Lung (tissue), 13 donors: Measurements from ENCODE around the gene C2orf15. TPM values are rescaled to one million over a fixed set of nuclear protein-coding genes. Genes with fewer than 3 reads are reported as not detected.

Experiments
- ATAC-seq: fragments of 200-7000 bp; cut with Tn5 transposase; one replicate; pipeline ENCODE4 v1.9.1; 2020; ENCODE audit warnings: moderate number of reproducible peaks; ENCODE audit not compliant: insufficient read depth, low FRiP score
- DNase-seq, 3 donors: peaks; one replicate each; pipeline ENCODE4 v3.0.0-alpha.2; 2013 to 2017
- H3K27ac ChIP-seq, 2 donors: one replicate each; pipeline ENCODE4 v1.5.1; 2013; ENCODE audit warnings: mild to moderate bottlenecking in 2 of 2, moderate library complexity in 2 of 2, control low read depth in 1 of 2, inconsistent platforms in 1 of 2, low read depth in 1 of 2, low read length in 1 of 2
- H3K27me3 ChIP-seq, 3 donors: one replicate each; pipeline ENCODE4 v1.5.1; 2013; ENCODE audit warnings: low read length in 2 of 3; ENCODE audit not compliant: control insufficient read depth in 3 of 3, insufficient read depth in 3 of 3
- H3K36me3 ChIP-seq, 4 donors: one replicate each; pipeline ENCODE4 v1.5.1; 2013; ENCODE audit warnings: low read length in 4 of 4, mild to moderate bottlenecking in 1 of 4, moderate library complexity in 1 of 4; ENCODE audit not compliant: control insufficient read depth in 4 of 4, insufficient read depth in 4 of 4
- H3K4me1 ChIP-seq, 5 donors: one replicate each; pipeline ENCODE4 v1.5.1; 2013; ENCODE audit warnings: low read length in 5 of 5, mild to moderate bottlenecking in 2 of 5, moderate library complexity in 1 of 5; ENCODE audit not compliant: control insufficient read depth in 5 of 5, insufficient read depth in 5 of 5
- H3K4me3 ChIP-seq: one replicate; pipeline ENCODE4 v1.5.1; 2013; ENCODE audit warnings: mild to moderate bottlenecking, control low read depth, moderate library complexity
- H3K9ac ChIP-seq, 2 donors: one replicate each; pipeline ENCODE4 v1.5.1; 2013; ENCODE audit warnings: low read length in 2 of 2, control low read depth in 1 of 2; ENCODE audit not compliant: insufficient read depth in 1 of 2
- H3K9me3 ChIP-seq, 4 donors: one replicate each; pipeline ENCODE4 v1.5.1; 2013; ENCODE audit warnings: low read length in 3 of 4, mild to moderate bottlenecking in 1 of 4, moderate library complexity in 1 of 4; ENCODE audit not compliant: control insufficient read depth in 4 of 4, insufficient read depth in 3 of 4
- WGBS, 2 donors: extraction: QIAGEN DNeasy Blood & Tissue Kit; methylation state at CpG; one replicate each; pipeline ENCODE4 v1.1.7; 2013; 5-methylcytosine and 5-hydroxymethylcytosine counted together
- polyA plus RNA-seq, 2 donors: library from polyadenylated mRNA; stranded (reverse); fragments of 200-250 nt; gene quantifications; one replicate each; pipeline ENCODE4 v1.2.1, GENCODE V29; 2013
- small RNA-seq: library from RNA; depleted of rRNA; stranded (forward); fragments of <200 nt; gene quantifications from one replicate; pipeline ENCODE3, GENCODE V24; 2014; ENCODE audit warnings: low replicate concordance
- total RNA-seq, 2 donors: library from RNA; depleted of rRNA in 1 of 2; stranded (reverse); fragments of >200 nt in 1 of 2; gene quantifications; one replicate each; pipeline ENCODE4 v1.2.1, GENCODE V29; 2014 to 2021
- TF ChIP-seq, protein P1 (sequence below): IDR thresholded peaks from 2 replicates; pipeline ENCODE4 v1.5.1; 2012; ENCODE audit warnings: mild to moderate bottlenecking; ENCODE audit errors: control extremely low read depth, extremely low read depth
- donor health status: control.
- donor health status: control.
- donor health status: Bipolar disorder and iron deficiency.
- donor health status: healthy.
- donor health status: DM: yes; HTN: yes; CAD: no.

C2orf15 gene
- total and polyA plus RNA-seq, 4 donors: 2.2 to 4.8 (median 3.2) TPM

DNA sequence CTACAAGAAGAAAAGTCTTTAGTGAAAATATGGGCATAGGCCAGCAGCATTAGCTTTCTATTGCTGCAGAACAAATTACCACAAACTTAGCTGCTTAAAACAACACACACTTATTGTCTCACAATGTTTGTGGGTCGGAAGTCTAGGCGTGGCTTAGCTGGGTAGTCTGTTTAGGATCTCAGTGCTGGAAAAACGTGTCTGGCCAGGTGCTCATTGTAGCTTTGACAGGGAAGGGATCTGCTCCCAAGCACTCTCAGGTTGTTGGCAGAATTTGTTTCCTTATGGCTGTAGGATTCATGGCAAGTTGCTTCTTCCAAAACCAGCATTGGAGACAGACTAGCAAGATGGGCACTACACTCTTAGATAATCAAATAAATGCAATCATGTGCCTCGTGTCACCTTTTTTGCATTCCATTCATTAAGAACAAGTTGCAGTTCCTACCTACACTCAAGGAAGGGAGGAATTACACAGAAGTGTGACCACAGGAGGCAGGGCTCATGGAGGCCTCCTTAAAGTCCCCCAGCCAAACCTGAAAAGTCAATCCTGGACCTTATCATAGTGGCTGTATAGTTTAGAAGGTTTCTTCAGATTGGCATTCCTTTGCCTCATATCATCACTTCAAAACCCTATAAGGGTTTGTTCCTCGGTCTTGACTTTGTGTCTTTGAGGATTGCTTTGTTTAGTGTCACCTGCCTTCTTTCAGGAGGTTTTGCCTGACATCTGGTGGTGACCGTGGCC lies 56.8 kb downstream of the C2orf15 start:
- H3K36me3 ChIP-seq: peaks cover 5 to 19% (median 11%) of the 10 kb centered on the region in 4 donors
- H3K27me3 ChIP-seq: no peaks in the 10 kb centered on the region
- H3K4me3 ChIP-seq: no peak overlapping the region
- DNase-seq (peak in 1 of 3 donors; percentile 16), ATAC-seq (no peak)
- 73 to 88% methylated on average over 6 of the region's 6 CpGs for WGBS, 2 donors
- peaks cover 0 to 1% (median 0%) of the 10 kb centered on the region in 5 donors for H3K4me1 ChIP-seq
- TF ChIP-seq, protein P1, sequence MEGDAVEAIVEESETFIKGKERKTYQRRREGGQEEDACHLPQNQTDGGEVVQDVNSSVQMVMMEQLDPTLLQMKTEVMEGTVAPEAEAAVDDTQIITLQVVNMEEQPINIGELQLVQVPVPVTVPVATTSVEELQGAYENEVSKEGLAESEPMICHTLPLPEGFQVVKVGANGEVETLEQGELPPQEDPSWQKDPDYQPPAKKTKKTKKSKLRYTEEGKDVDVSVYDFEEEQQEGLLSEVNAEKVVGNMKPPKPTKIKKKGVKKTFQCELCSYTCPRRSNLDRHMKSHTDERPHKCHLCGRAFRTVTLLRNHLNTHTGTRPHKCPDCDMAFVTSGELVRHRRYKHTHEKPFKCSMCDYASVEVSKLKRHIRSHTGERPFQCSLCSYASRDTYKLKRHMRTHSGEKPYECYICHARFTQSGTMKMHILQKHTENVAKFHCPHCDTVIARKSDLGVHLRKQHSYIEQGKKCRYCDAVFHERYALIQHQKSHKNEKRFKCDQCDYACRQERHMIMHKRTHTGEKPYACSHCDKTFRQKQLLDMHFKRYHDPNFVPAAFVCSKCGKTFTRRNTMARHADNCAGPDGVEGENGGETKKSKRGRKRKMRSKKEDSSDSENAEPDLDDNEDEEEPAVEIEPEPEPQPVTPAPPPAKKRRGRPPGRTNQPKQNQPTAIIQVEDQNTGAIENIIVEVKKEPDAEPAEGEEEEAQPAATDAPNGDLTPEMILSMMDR: no peak
- H3K27ac ChIP-seq: peak overlapping the region in 1 of 2 donors; percentile 59
- no peaks in the 10 kb centered on the region for H3K9me3 ChIP-seq
- H3K9ac ChIP-seq: no peak overlapping the region

DNA sequence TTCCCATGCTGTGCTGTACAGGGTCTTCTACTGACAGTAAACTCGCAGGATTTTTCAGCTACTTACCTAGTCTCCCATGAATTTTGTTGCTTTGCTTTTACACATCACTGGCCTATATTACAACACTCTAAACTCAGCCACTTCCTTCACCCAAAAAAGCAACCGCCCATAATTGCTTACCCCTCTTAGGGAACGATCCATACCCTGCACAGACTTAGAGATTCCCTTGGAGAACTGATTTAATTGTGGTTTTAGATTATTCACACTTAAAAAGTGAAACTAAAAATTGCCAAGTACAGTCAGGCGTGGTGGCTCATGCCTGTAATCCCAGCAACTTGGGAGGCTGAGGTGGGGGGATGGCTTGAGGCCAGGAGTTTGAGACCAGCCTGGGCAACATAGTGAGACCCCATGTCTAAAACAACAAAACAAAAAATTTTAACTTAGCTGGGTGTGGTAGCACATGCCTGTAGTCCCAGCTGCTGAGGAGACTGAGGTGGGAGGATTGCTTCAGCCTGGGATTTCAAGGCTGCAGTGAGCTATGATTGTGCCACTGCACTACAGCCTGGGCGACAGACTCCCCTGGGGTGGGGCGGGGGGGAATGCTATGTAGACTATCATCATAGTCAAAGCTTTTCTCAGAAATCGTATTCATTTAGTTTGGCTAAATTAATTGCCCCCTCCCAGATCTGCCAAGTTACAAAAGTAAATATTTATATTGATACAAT lies 58.7 kb downstream of the C2orf15 start:
- Histone ChIP-seq H3K4me1 (peaks cover 0 to 1% (median 0%) of the 10 kb centered on the region in 5 donors), H3K9ac (no peak overlapping the region), H3K36me3 (peaks cover 5 to 16% (median 11%) of the 10 kb centered on the region in 4 donors), H3K9me3 (no peaks in the 10 kb centered on the region), H3K4me3 (no peak overlapping the region), H3K27me3 (no peaks in the 10 kb centered on the region), H3K27ac (no peak overlapping the region)
- no peak for ATAC-seq
- TF ChIP-seq, protein P1: no peak
- DNase-seq: no peak
- 71 to 79% methylated on average over 7 of the region's 7 CpGs for WGBS, 2 donors

Small RNAs within 50 kb of the gene (small RNA-seq; reads per million reads assigned to genes)
- not detected for gene AC092587.1

Other genes starting within 250 kb of the C2orf15 start
- 10 to 100 TPM; 11.5 to 28.3 TPM for gene CRACDL, start 205.5 kb upstream of the C2orf15 start, total RNA-seq
- 10 to 100 TPM in 1 of 2 donors, 1 to 10 TPM in 1; 8.9 to 15.0 TPM for gene CRACDL, start 205.5 kb upstream of the C2orf15 start, polyA plus RNA-seq
- 10 to 100 TPM; 13.7 to 37.3 TPM for gene TSGA10, start 13.2 kb downstream of the C2orf15 start, total RNA-seq
- gene TSGA10, start 13.2 kb downstream of the C2orf15 start, polyA plus RNA-seq: 1 to 10 TPM; 3.8 to 4.4 TPM
- gene LIPT1, start 13.3 kb downstream of the C2orf15 start, total RNA-seq: 10 to 100 TPM in 1 of 2 donors, 1 to 10 TPM in 1; 6.0 to 11.0 TPM
- gene LIPT1, start 13.3 kb downstream of the C2orf15 start, polyA plus RNA-seq: 10 to 100 TPM in 1 of 2 donors, 1 to 10 TPM in 1; 5.3 to 10.5 TPM
- gene MITD1, start 39.4 kb downstream of the C2orf15 start, total RNA-seq: 10 to 100 TPM; 17.6 to 34.4 TPM
- gene MITD1, start 39.4 kb downstream of the C2orf15 start, polyA plus RNA-seq: 10 to 100 TPM; 34.9 to 57.1 TPM
- 10 to 100 TPM; 20.3 to 34.2 TPM for gene MRPL30, start 39.5 kb downstream of the C2orf15 start, total RNA-seq
- 10 to 100 TPM; 15.2 to 19.7 TPM for gene MRPL30, start 39.5 kb downstream of the C2orf15 start, polyA plus RNA-seq
- not detected for gene LYG2, start 114.0 kb downstream of the C2orf15 start, total RNA-seq
- not detected for gene LYG2, start 114.0 kb downstream of the C2orf15 start, polyA plus RNA-seq
- under 1 TPM; 0.80 to 0.89 TPM for gene LYG1, start 159.5 kb downstream of the C2orf15 start, total RNA-seq
- gene LYG1, start 159.5 kb downstream of the C2orf15 start, polyA plus RNA-seq: 1 to 10 TPM; 1.2 to 2.7 TPM
- 10 to 100 TPM; 25.0 to 29.8 TPM for gene TXNDC9, start 194.6 kb downstream of the C2orf15 start, total RNA-seq
- gene TXNDC9, start 194.6 kb downstream of the C2orf15 start, polyA plus RNA-seq: 10 to 100 TPM; 20.9 to 32.3 TPM
- gene EIF5B, start 195.7 kb downstream of the C2orf15 start, total RNA-seq: 10 to 100 TPM; 35.0 to 36.2 TPM
- 10 to 100 TPM; 22.9 to 28.3 TPM for gene EIF5B, start 195.7 kb downstream of the C2orf15 start, polyA plus RNA-seq